HepG2 (cell line): ENCODE results near the gene NDUFV1. TPM values are rescaled to one million over a fixed set of nuclear protein-coding genes. Genes with fewer than 3 reads are reported as not detected.

Source experiments
- AGO2 ChIP-seq: fragments of 200-400 bp; formaldehyde crosslinking; optimal IDR thresholded peaks from 2 replicates; pipeline ENCODE3; 2017; ENCODE audit warnings: mild to moderate bottlenecking, low read depth, low read length, moderate library complexity
- ELF3 ChIP-seq: IDR thresholded peaks from 2 replicates; pipeline ENCODE4 v1.6.1; 2016; ENCODE audit warnings: missing genetic modification reagents, missing compliant biosample characterization
- HOXA3 ChIP-seq: sonication (generic); formaldehyde crosslinking; IDR thresholded peaks from 2 replicates; pipeline ENCODE4 v1.5.0; 2020; ENCODE audit warnings: missing genetic modification reagents
- MAFG ChIP-seq: sonication (generic); formaldehyde crosslinking; IDR thresholded peaks from 2 replicates; pipeline ENCODE4 v1.5.1; 2020; ENCODE audit warnings: mild to moderate bottlenecking, missing genetic modification reagents
- MAZ ChIP-seq, 2 experiments: sonication (generic) in 1 of 2; formaldehyde crosslinking in 1 of 2; IDR thresholded peaks; 2 replicates each; pipeline versions ENCODE4 v1.5.0 to v1.6.1; 2012 to 2020; ENCODE audit warnings: low read depth in 2 of 2, mild to moderate bottlenecking in 2 of 2, borderline replicate concordance in 1 of 2, improper control_type of control experiment in 1 of 2, low read length in 1 of 2, missing genetic modification reagents in 1 of 2, moderate library complexity in 1 of 2
- RFX1 ChIP-seq: fragments of 450-650 bp; IDR thresholded peaks from 2 replicates; pipeline ENCODE4 v1.6.1; 2017
- SMYD3 ChIP-seq: sonication (generic); formaldehyde crosslinking; IDR thresholded peaks from 2 replicates; pipeline ENCODE4 v1.8.1; 2023; ENCODE audit warnings: mild to moderate bottlenecking, missing genetic modification reagents
- SOX6 ChIP-seq, 2 experiments: fragments of 450-650 bp in 1 of 2; sonication (generic) in 1 of 2; formaldehyde crosslinking in 1 of 2; IDR thresholded peaks; 2 replicates each; pipeline versions ENCODE4 v1.4.0 to v1.6.1; 2017 to 2020; ENCODE audit warnings: antibody characterized with exemption in 1 of 2, mild to moderate bottlenecking in 1 of 2, missing genetic modification reagents in 1 of 2
- TP53 ChIP-seq: sonication (generic); formaldehyde crosslinking; conservative IDR thresholded peaks from 2 replicates; pipeline ENCODE4 v1.4.0; 2020; ENCODE audit warnings: missing genetic modification reagents
- ZBTB2 ChIP-seq: sonication (generic); formaldehyde crosslinking; IDR thresholded peaks from 2 replicates; pipeline ENCODE4 v1.8.0; 2022; ENCODE audit warnings: low read depth, missing genetic modification reagents
- ZBTB7A ChIP-seq: sonication (generic); formaldehyde crosslinking; IDR thresholded peaks from 2 replicates; pipeline ENCODE4 v1.8.0; 2022; ENCODE audit warnings: mild to moderate bottlenecking, missing genetic modification reagents
- ZKSCAN8 ChIP-seq: IDR thresholded peaks from 2 replicates; pipeline ENCODE4 v1.6.1; 2016; ENCODE audit warnings: borderline replicate concordance, missing genetic modification reagents, missing compliant biosample characterization
- ZNF251 ChIP-seq: sonication (generic); formaldehyde crosslinking; IDR thresholded peaks from 2 replicates; pipeline ENCODE4 v1.9.0; 2021; ENCODE audit warnings: mild to moderate bottlenecking, missing genetic modification reagents
- ZNF543 ChIP-seq: sonication (generic); formaldehyde crosslinking; IDR thresholded peaks from 2 replicates; pipeline ENCODE4 v1.4.0; 2020; ENCODE audit warnings: mild to moderate bottlenecking, missing genetic modification reagents
- ZNF550 ChIP-seq: sonication (generic); formaldehyde crosslinking; IDR thresholded peaks from 2 replicates; pipeline ENCODE4 v1.4.0; 2020; ENCODE audit warnings: mild to moderate bottlenecking, missing genetic modification reagents, borderline replicate concordance
- ZNF552 ChIP-seq: sonication (generic); formaldehyde crosslinking; IDR thresholded peaks from 2 replicates; pipeline ENCODE4 v1.9.0; 2022; ENCODE audit warnings: missing genetic modification reagents, mild to moderate bottlenecking, borderline replicate concordance
- ZNF570 ChIP-seq: sonication (generic); formaldehyde crosslinking; IDR thresholded peaks from 2 replicates; pipeline ENCODE4 v1.4.0; 2020; ENCODE audit warnings: mild to moderate bottlenecking, missing genetic modification reagents, borderline replicate concordance
- ZNF781 ChIP-seq: sonication (generic); formaldehyde crosslinking; IDR thresholded peaks from 2 replicates; pipeline ENCODE4 v1.5.1; 2020; ENCODE audit warnings: borderline replicate concordance, mild to moderate bottlenecking, missing genetic modification reagents; ENCODE audit errors: not compliant biosample characterization
- ZNF788 ChIP-seq: sonication (generic); formaldehyde crosslinking; IDR thresholded peaks from 2 replicates; pipeline ENCODE4 v1.5.0; 2020; ENCODE audit warnings: mild to moderate bottlenecking, missing genetic modification reagents, borderline replicate concordance
- polyA plus RNA-seq, 8 experiments: library from polyadenylated mRNA; depleted of rRNA in 3 of 8; stranded (reverse) in 7 of 8; unstranded in 1 of 8; fragments of >200 nt; fragmentation: Illumina TruSeq in 4 of 8; extraction: Trizol in 4 of 8; gene quantifications; 2 replicates each; pipeline versions ENCODE4 v1.2.1 to v1.2.3, GENCODE V29; 2011 to 2016; ENCODE audit warnings: low read depth in 4 of 8, missing spikeins in 1 of 8, mixed read lengths in 1 of 8; ENCODE audit not compliant: insufficient read depth in 1 of 8
- total RNA-seq, 5 experiments: library from RNA; depleted of rRNA; stranded (reverse); fragments of >200 nt; fragmentation: Illumina TruSeq; extraction: Trizol; gene quantifications; 2 replicates each; pipeline ENCODE4 v1.2.3, GENCODE V29; 2016; ENCODE audit warnings: low read depth in 1 of 5
- TF ChIP-seq, protein P1 (sequence below): IDR thresholded peaks from 2 replicates; pipeline ENCODE4 v1.4.0; 2020; ENCODE audit warnings: mild to moderate bottlenecking, missing genetic modification reagents
- TF ChIP-seq, protein P2 (sequence below): sonication (generic); formaldehyde crosslinking; IDR thresholded peaks from 2 replicates; pipeline ENCODE4 v1.9.0; 2022; ENCODE audit warnings: low read depth, missing genetic modification reagents
- TF ChIP-seq, protein P3 (sequence below): sonication (generic); formaldehyde crosslinking; IDR thresholded peaks from 2 replicates; pipeline ENCODE4 v1.8.0; 2022; ENCODE audit warnings: missing genetic modification reagents, low read depth, mild to moderate bottlenecking, borderline replicate concordance

NDUFV1 gene
- total and polyA plus RNA-seq, 2 of the 13 experiments (the other 11 are each of a cell fraction or from before 2014, with no cell fraction given) = 88.9 to 137 TPM

- no peak for TF ChIP-seq ZNF570
- TF ChIP-seq HOXA3 (CRISPR knock-in tag) = 0 out of 2 replicates have a peak, but pooled peaks have one; percentile 18
- TF ChIP-seq, protein P1, sequence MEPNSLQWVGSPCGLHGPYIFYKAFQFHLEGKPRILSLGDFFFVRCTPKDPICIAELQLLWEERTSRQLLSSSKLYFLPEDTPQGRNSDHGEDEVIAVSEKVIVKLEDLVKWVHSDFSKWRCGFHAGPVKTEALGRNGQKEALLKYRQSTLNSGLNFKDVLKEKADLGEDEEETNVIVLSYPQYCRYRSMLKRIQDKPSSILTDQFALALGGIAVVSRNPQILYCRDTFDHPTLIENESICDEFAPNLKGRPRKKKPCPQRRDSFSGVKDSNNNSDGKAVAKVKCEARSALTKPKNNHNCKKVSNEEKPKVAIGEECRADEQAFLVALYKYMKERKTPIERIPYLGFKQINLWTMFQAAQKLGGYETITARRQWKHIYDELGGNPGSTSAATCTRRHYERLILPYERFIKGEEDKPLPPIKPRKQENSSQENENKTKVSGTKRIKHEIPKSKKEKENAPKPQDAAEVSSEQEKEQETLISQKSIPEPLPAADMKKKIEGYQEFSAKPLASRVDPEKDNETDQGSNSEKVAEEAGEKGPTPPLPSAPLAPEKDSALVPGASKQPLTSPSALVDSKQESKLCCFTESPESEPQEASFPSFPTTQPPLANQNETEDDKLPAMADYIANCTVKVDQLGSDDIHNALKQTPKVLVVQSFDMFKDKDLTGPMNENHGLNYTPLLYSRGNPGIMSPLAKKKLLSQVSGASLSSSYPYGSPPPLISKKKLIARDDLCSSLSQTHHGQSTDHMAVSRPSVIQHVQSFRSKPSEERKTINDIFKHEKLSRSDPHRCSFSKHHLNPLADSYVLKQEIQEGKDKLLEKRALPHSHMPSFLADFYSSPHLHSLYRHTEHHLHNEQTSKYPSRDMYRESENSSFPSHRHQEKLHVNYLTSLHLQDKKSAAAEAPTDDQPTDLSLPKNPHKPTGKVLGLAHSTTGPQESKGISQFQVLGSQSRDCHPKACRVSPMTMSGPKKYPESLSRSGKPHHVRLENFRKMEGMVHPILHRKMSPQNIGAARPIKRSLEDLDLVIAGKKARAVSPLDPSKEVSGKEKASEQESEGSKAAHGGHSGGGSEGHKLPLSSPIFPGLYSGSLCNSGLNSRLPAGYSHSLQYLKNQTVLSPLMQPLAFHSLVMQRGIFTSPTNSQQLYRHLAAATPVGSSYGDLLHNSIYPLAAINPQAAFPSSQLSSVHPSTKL = no peak
- peak; percentile 44; the same call in 1 of the 2 replicates for TF ChIP-seq ELF3 (CRISPR knock-in tag)
- no peak for TF ChIP-seq ZNF550 (CRISPR knock-in tag)
- TF ChIP-seq, protein P2, sequence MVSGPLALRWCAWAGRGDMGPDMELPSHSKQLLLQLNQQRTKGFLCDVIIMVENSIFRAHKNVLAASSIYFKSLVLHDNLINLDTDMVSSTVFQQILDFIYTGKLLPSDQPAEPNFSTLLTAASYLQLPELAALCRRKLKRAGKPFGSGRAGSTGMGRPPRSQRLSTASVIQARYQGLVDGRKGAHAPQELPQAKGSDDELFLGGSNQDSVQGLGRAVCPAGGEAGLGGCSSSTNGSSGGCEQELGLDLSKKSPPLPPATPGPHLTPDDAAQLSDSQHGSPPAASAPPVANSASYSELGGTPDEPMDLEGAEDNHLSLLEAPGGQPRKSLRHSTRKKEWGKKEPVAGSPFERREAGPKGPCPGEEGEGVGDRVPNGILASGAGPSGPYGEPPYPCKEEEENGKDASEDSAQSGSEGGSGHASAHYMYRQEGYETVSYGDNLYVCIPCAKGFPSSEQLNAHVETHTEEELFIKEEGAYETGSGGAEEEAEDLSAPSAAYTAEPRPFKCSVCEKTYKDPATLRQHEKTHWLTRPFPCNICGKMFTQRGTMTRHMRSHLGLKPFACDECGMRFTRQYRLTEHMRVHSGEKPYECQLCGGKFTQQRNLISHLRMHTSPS (CRISPR knock-in tag) = no peak
- TF ChIP-seq, protein P3, sequence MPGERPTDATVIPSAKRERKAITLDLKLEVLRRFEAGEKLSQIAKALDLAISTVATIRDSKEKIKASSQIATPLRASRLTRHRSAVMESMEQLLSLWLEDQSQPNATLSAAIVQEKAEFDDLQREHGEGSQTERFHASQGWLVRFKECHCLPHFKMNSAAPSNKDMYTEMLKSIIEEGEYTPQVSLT = no peak
- TF ChIP-seq ZNF552 (CRISPR knock-in tag) = no peak
- no peak for TF ChIP-seq ZNF251 (CRISPR knock-in tag)
- TF ChIP-seq ZKSCAN8 (CRISPR knock-in tag) = no peak
- no peak for TF ChIP-seq SMYD3 (CRISPR knock-in tag)
- no peak for TF ChIP-seq MAFG (CRISPR knock-in tag)
- TF ChIP-seq ZBTB7A (CRISPR knock-in tag) = no peak
- TF ChIP-seq SOX6 (IDR thresholded peaks at IDR 0.05) = no peak
- TF ChIP-seq SOX6 (CRISPR knock-in tag; IDR thresholded peaks at IDR 0.05) = no peak
- no peak for TF ChIP-seq MAZ (IDR thresholded peaks at IDR 0.05; ENCODE audit: borderline replicate concordance, low read depth, low read length)
- no peak for TF ChIP-seq MAZ (CRISPR knock-in tag; IDR thresholded peaks at IDR 0.05; ENCODE audit: low read depth)
- TF ChIP-seq ZNF781 (CRISPR knock-in tag) = no peak
- TF ChIP-seq TP53 = no peak
- no peak for TF ChIP-seq ZNF788 (CRISPR knock-in tag)
- no peak for TF ChIP-seq AGO2
- no peak for TF ChIP-seq ZNF543 (CRISPR knock-in tag)
- no peak for TF ChIP-seq ZBTB2 (CRISPR knock-in tag)
- no peak for TF ChIP-seq RFX1
Measured at GRCh38 chr11:67633758-67634365, 27.1 kb downstream of the NDUFV1 start (continued).
